Measurements from ENCODE around the gene DAPL1. TPM values are rescaled to one million over a fixed set of nuclear protein-coding genes. Genes with fewer than 3 reads are reported as not detected.

DAPL1 gene
- total RNA-seq, 2 experiments from 2014 or later, result not detected

- no peak overlapping the region for H3K27ac ChIP-seq (ENCODE audit: low read depth in 1 of 2, low read length in 2 of 2)
- ATAC-seq (ENCODE audit: poor library complexity) (no peak), DNase-seq (no peak)
- Mint-ChIP-seq H3K27ac (no peak overlapping the region), H3K27me3 (peaks cover 25% of the 10 kb centered on the region), H3K4me1 (ENCODE audit: low read depth) (no peaks in the 10 kb centered on the region), H3K4me3 (no peak overlapping the region), H3K9me3 (no peaks in the 10 kb centered on the region), H3K36me3 (ENCODE audit: low read depth) (no peaks in the 10 kb centered on the region)
- ChIA-PET CTCF (no interaction called here), POLR2A (no interaction called here)
- no peaks in the 10 kb centered on the region for H3K36me3 ChIP-seq (ENCODE audit: insufficient read depth, low read length)
- intact Hi-C loops (cut with DNase I, micrococcal nuclease), result loop anchor here (10.0 kb wide), 2 partner anchors 302 to 982 kb away; partner anchors contain the start of genes CCDC148 (in 1 of the 2) and PKP4 (in 1 of the 2)
- H3K27me3 ChIP-seq (ENCODE audit: control insufficient read depth in 1 of 2, insufficient read depth in 2 of 2, low read length in 2 of 2), result no peaks in the 10 kb centered on the region
- TF ChIP-seq, protein P1, sequence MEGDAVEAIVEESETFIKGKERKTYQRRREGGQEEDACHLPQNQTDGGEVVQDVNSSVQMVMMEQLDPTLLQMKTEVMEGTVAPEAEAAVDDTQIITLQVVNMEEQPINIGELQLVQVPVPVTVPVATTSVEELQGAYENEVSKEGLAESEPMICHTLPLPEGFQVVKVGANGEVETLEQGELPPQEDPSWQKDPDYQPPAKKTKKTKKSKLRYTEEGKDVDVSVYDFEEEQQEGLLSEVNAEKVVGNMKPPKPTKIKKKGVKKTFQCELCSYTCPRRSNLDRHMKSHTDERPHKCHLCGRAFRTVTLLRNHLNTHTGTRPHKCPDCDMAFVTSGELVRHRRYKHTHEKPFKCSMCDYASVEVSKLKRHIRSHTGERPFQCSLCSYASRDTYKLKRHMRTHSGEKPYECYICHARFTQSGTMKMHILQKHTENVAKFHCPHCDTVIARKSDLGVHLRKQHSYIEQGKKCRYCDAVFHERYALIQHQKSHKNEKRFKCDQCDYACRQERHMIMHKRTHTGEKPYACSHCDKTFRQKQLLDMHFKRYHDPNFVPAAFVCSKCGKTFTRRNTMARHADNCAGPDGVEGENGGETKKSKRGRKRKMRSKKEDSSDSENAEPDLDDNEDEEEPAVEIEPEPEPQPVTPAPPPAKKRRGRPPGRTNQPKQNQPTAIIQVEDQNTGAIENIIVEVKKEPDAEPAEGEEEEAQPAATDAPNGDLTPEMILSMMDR (IDR thresholded peaks at IDR 0.05), result no peak
- H3K4me1 ChIP-seq (ENCODE audit: insufficient read depth, low read length), result no peaks in the 10 kb centered on the region
- H3K9me3 ChIP-seq (ENCODE audit: control insufficient read depth in 1 of 2, insufficient read depth in 1 of 2, low read length in 2 of 2), result peaks cover 0 to 3% of the 10 kb centered on the region in 2 experiments
- H3K4me3 ChIP-seq (ENCODE audit: low read length), result no peak overlapping the region
These were observed 38.1 kb upstream of the DAPL1 start for GRCh38 chr2:158756976-158757375.

DNA sequence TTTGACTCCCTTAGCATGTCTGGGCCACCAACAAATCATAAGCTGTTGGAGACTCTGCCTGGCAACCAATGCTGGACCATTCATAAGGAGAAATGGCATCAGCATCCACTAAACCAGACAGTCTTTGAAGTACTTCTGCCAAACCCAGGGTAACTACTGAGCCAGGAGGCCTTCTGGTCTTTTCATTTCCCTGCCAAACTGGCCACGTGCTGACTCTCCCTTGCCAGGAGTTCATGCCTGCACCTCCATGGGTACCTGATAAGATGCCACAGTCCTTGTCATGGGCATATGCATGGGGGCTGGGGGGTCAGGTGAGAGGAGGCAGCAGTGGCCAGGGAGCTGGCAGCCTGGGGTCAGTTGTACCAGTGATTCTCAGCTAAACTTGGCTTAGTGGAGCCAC lies 34.2 kb upstream of the DAPL1 start:
- Mint-ChIP-seq H3K27ac (no peak overlapping the region), H3K36me3 (ENCODE audit: low read depth) (no peaks in the 10 kb centered on the region), H3K9me3 (no peaks in the 10 kb centered on the region), H3K4me3 (no peak overlapping the region), H3K27me3 (peaks cover 7% of the 10 kb centered on the region), H3K4me1 (ENCODE audit: low read depth) (no peaks in the 10 kb centered on the region)
- DNase-seq (no peak), ATAC-seq (ENCODE audit: poor library complexity) (no peak)
- TF ChIP-seq, protein P1 (IDR thresholded peaks at IDR 0.05), result no peak
- no peaks in the 10 kb centered on the region for H3K36me3 ChIP-seq (ENCODE audit: insufficient read depth, low read length)
- H3K9me3 ChIP-seq (ENCODE audit: control insufficient read depth in 1 of 2, insufficient read depth in 1 of 2, low read length in 2 of 2), result peaks cover 0 to 3% of the 10 kb centered on the region in 2 experiments
- CTCF ChIA-PET, result no interaction called here
- no peak overlapping the region for H3K27ac ChIP-seq (ENCODE audit: low read depth in 1 of 2, low read length in 2 of 2)
- H3K4me3 ChIP-seq (ENCODE audit: low read length), result no peak overlapping the region
- H3K4me1 ChIP-seq (ENCODE audit: insufficient read depth, low read length), result no peaks in the 10 kb centered on the region
- intact Hi-C loops (cut with DNase I, micrococcal nuclease), result no loop called here
- H3K27me3 ChIP-seq (ENCODE audit: control insufficient read depth in 1 of 2, insufficient read depth in 2 of 2, low read length in 2 of 2), result no peaks in the 10 kb centered on the region
- POLR2A ChIA-PET, result no interaction called here

GRCh38 chr2:158761621-158762020 lies 33.5 kb upstream of the DAPL1 start:
- Histone ChIP-seq H3K4me1 (ENCODE audit: insufficient read depth, low read length) (no peaks in the 10 kb centered on the region), H3K27ac (ENCODE audit: low read depth in 1 of 2, low read length in 2 of 2) (no peak overlapping the region), H3K36me3 (ENCODE audit: insufficient read depth, low read length) (no peaks in the 10 kb centered on the region), H3K9me3 (ENCODE audit: control insufficient read depth in 1 of 2, insufficient read depth in 1 of 2, low read length in 2 of 2) (peaks cover 0 to 3% of the 10 kb centered on the region in 2 experiments), H3K27me3 (ENCODE audit: control insufficient read depth in 1 of 2, insufficient read depth in 2 of 2, low read length in 2 of 2) (no peaks in the 10 kb centered on the region), H3K4me3 (ENCODE audit: low read length) (no peak overlapping the region)
- ChIA-PET POLR2A (no interaction called here), CTCF (no interaction called here)
- intact Hi-C loops (cut with DNase I, micrococcal nuclease), result no loop called here
- no peak for DNase-seq
- H3K4me1 Mint-ChIP-seq (ENCODE audit: low read depth), result no peaks in the 10 kb centered on the region
- H3K27me3 Mint-ChIP-seq, result peaks cover 5% of the 10 kb centered on the region
- no peaks in the 10 kb centered on the region for H3K9me3 Mint-ChIP-seq
- H3K27ac Mint-ChIP-seq, result no peak overlapping the region
- TF ChIP-seq, protein P1 (IDR thresholded peaks at IDR 0.05), result no peak
- ATAC-seq (ENCODE audit: poor library complexity), result no peak
- H3K36me3 Mint-ChIP-seq (ENCODE audit: low read depth), result no peaks in the 10 kb centered on the region
- H3K4me3 Mint-ChIP-seq, result no peak overlapping the region
